NCI-H2227 (cell line): Measurements from ENCODE around the gene PEAK3.

Experiments
- DNase-seq: peaks from one replicate; lab custom pipeline; 2025; ENCODE audit not compliant: unreplicated experiment; lab: John Stamatoyannopoulos, UW

Gene PEAK3

GRCh38 chr19:2273356-2274184 is 8.4 kb downstream of the PEAK3 start:
- DNase-seq: peak; percentile 35

GRCh38 chr19:2271234-2272103 is 10.5 kb downstream of the PEAK3 start:
- DNase-seq: no peak

GRCh38 chr19:2270423-2271233 is 11.3 kb downstream of the PEAK3 start:
- DNase-seq: peak; percentile 63

GRCh38 chr19:2270157-2270422 is 11.9 kb downstream of the PEAK3 start:
- no peak for DNase-seq

- peak; percentile 94 for DNase-seq
Measured at GRCh38 chr19:2269244-2270156, 12.5 kb downstream of the PEAK3 start.

GRCh38 chr19:2268861-2269243 is 13.1 kb downstream of the PEAK3 start:
- no peak for DNase-seq

GRCh38 chr19:2268480-2268830 is 13.5 kb downstream of the PEAK3 start:
- DNase-seq: no peak

- no peak for DNase-seq
Measured at GRCh38 chr19:2266183-2266993, 15.6 kb downstream of the PEAK3 start.

- no peak for DNase-seq
Measured at GRCh38 chr19:2261438-2262172, 20.4 kb downstream of the PEAK3 start.

- DNase-seq: no peak
Measured at GRCh38 chr19:2260341-2260805, 21.6 kb downstream of the PEAK3 start.

- DNase-seq: no peak
Measured at GRCh38 chr19:2259336-2259735, 22.6 kb downstream of the PEAK3 start.

- DNase-seq: no peak
Measured at GRCh38 chr19:2255982-2256685, 25.8 kb downstream of the PEAK3 start, which contains the start of gene JSRP1. JSRP1 (minus strand) TSS chr19:2256417; CDS start chr19:2255314, 1,103 bp downstream.

- DNase-seq: no peak
Measured at GRCh38 chr19:2255112-2255845, 26.7 kb downstream of the PEAK3 start.

- DNase-seq: peak; percentile 42
Measured at GRCh38 chr19:2254064-2254872, 27.7 kb downstream of the PEAK3 start.

GRCh38 chr19:2253106-2254063 is 28.6 kb downstream of the PEAK3 start:
- DNase-seq: peak; percentile 52

GRCh38 chr19:2252797-2253105 is 29.2 kb downstream of the PEAK3 start:
- no peak for DNase-seq
